DMS79 treated with DMSO at 0.1 percent for 48 hours (cell line): ENCODE data around the gene WDTC1.
A peak's percentile ranks its signal among the peaks of the same experiment; 100 is the strongest.

Experiments used
- DNase-seq: peaks from one replicate; lab custom pipeline; 2025; lab: John Stamatoyannopoulos, UW

WDTC1 gene

GRCh38 chr1:27301052-27301422 is 66.6 kb downstream of the WDTC1 start:
- DNase-seq = no peak

DNA sequence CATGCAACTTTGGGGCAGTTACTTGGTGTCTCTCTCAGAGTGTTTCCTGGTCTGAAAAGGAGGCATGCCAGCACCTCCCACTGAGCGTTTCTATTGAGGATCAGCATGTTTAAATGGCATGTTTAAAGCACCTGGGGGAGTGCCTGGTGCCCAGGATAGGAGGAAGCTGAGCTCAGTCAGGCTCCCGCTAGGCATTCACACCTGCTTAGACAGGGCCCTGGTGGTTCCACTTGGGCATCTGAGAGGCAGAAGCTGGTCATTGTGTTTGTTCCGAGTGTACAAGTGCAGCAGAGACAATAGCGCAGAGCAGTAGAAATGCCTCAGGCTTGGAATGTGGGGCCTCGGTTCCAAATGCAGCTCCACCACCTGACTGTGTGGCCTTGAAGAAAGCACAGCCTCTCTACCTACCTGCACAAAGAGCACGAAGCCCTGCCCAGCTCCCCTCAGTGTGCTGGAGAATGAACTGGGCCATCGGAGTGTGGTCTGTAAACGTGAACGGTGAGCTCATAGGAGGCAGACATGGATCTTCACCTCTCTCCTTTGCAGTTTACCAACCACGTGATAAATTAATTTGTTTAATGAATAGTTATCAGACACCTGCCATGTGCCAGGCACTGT is 67.3 kb downstream of the WDTC1 start:
- peak; percentile 96 for DNase-seq

DNA sequence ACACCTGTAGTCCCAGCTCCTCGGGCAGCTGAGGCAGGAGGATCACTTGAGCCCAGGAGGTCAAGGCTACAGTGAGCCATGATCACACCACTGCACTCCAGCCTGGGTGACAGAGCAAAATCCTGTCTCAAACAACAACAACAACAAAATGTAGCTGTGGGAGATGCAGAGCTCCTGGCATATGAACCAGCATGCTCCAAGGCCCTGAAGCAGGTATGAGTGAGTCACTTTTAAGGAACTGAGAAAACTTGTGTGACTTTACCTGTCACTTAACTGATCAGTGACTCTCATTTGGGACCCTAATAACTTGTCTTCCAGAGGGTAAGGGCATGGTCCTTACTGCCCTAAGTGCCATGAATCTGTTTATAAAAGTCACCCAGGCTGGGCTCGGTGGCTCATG is 68.2 kb downstream of the WDTC1 start:
- no peak for DNase-seq

- DNase-seq = no peak
Observed at GRCh38 chr1:27303509-27303908, 69.1 kb downstream of the WDTC1 start.

DNA sequence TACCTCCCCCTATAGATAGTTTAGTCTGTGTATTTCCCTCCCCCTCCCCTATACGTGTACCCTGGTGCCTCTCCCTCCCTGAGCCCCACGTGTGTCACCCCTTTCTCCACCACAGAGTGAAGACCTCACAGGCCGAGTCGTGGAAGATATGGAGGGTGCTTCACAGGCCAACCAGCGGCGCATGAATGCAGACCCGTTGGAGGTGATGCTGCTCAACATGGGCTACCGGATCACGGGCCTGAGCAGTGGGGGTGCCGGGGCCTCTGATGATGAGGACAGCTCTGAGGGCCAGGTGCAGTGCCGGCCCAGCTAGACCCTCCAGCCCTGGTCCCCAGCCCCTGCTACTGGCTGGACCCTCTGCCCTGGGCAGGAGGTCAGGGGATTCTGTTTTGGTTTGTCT is 71.6 kb downstream of the WDTC1 start:
- no peak for DNase-seq

GRCh38 chr1:27306892-27307761 is 72.7 kb downstream of the WDTC1 start:
- peak; percentile 98 for DNase-seq

DNA sequence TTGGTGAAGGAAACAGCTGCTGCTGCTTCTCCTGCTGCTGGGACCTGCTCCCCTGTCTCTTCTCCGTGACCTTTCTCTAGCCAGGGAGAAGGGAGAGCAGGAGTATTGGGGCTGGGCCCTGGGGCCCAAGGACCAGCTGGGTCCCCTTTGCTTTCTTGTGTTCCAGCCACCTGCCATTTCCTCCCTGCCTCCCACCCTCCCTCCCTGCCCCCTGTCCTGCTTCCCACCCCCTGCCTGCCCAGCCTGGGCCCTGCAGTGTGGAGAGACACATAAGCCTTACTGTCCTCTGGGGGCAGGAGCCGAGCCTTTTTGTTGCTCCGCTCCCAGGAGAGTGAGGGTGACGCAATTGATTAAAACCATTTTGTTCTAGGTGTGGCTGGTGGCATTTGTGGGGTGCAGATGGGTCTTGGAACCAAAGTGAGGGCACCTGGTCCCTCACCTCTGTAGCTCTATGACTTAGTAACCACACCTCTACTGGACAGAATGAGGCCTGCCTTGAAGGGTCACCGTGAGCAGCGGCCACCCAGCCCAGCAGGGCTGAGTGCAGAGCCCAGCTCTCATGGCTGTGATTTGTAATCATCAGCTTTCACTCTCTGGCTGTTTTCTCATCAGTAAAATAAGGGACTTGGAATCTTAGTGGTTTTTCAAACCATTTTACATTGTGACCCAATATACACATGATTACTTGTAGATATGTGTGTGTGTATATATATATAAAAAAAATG is 73.6 kb downstream of the WDTC1 start:
- peak; percentile 84 for DNase-seq

GRCh38 chr1:27314169-27314568 is 79.7 kb downstream of the WDTC1 start:
- DNase-seq = no peak

GRCh38 chr1:27314737-27315136 is 80.3 kb downstream of the WDTC1 start:
- no peak for DNase-seq

GRCh38 chr1:27316860-27317259 is 82.4 kb downstream of the WDTC1 start:
- DNase-seq = no peak

- no peak for DNase-seq
Observed at GRCh38 chr1:27318136-27318535, 83.7 kb downstream of the WDTC1 start.

- no peak for DNase-seq
Observed at GRCh38 chr1:27318596-27318995, 84.2 kb downstream of the WDTC1 start.

GRCh38 chr1:27321813-27322568 is 87.6 kb downstream of the WDTC1 start, which contains the start of gene TMEM222:
Gene TMEM222, plus strand, starts transcription at chr1:27322163. Its CDS starts 35 bp downstream, at chr1:27322198.
- DNase-seq = peak; percentile 97

- no peak for DNase-seq
Observed at GRCh38 chr1:27322569-27323240, 88.3 kb downstream of the WDTC1 start.

DNA sequence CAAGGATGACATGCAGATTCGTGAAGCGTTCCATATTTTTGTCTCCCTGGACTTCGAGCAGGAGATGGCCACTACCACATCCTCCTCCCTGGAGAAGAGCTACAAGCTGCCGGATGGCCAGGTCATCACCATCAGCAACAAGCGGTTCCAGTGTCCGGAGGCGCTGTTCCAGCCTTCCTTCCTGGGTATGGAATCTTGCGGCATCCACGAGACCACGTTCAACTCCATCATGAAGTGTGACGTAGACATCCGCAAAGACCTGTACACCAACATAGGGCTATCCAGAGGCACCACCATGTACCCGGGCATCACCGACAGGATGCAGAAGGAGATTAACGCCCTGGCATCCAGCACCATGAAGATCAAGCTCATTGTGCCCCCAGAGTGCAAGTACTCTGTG is 90.9 kb downstream of the WDTC1 start:
- no peak for DNase-seq

DNA sequence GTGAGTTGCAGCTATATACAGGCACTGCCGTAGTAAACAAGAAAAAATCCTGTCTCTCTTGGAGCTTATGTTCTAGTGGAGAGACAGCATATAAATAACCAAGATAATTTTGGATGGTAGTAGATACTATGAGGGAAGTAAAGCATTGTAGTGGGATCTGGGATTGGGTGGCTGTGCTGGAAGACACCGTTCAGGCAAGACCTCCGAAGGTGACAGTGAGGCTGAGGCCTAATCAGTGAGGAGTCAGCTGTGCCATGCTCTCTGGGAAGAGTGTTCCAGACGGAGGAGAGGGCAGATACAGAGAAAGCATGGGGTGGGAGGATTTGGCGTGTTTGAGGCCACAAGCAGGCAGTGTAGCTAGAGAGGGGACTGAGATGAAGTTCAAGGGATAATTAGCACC is 93.5 kb downstream of the WDTC1 start:
- no peak for DNase-seq

- no peak for DNase-seq
Observed at GRCh38 chr1:27330786-27331185, 96.4 kb downstream of the WDTC1 start.

DNA sequence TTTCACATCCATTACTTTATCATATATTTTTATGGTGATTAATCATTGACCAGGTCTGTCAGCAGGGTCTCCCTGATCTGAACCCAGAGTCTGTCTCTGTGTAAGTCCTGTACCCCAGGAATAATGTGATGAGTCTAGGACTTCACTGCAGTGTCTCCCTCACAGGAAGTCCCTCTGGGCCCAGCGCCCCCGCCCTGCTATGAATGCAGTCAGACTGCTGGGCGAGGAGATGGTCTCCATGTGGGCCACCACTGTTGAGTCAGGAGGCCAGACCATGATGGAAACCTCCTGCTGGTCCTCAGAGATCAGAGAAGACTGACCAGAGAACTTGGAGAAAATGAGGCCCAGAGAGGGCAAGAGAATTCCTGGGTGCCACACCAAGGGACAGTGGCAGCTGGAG is 97.0 kb downstream of the WDTC1 start:
- no peak for DNase-seq

DNA sequence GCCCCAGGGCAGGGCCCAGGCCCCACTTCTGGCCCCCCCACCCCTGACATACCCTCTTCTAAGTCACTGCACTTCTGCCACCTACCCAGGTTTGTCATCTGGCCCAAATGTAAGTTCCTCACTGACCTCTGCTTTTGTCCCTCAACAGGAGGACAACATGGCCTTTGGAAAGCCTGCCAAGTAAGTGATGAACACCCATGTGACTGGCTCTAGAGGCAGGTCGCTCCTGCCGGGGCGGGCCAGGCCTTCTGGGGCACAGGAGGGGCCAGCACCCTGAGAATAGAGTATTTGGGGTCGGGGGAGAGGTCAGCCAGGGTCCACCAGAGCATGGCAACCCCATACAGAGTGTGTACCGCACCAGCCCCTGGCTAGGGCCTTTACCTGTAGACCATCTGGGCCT is 97.5 kb downstream of the WDTC1 start:
- no peak for DNase-seq

- DNase-seq = peak; percentile 30
Observed at GRCh38 chr1:27332536-27333281, 98.3 kb downstream of the WDTC1 start.
